ENCODE data around the gene NHLRC1. TPM values are rescaled to one million over a fixed set of nuclear protein-coding genes. Genes with fewer than 3 reads are reported as not detected.

The NHLRC1 gene
- total RNA-seq, 2 donors from 2014 or later: 0.29 to 0.88 TPM

DNA sequence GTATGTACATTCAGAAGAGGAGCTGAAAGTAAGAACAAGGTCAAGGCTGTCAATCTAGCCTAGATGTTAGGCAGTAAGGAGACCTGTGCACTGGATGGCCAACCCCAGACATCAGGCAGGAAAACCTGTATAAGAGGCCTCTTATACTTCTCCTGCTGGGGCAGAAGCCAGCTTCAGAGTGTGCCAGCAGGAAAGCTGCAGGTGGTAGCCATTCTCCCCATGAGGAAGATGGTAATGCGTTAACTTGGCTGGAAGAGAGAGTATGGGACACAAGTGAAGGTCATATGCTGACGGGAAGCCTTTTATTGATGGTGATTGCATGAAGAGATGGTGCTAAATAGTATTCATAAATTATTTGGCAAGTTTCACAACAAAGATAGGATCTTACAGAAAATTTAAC, 20.6 kb downstream of the NHLRC1 start:
- no peak overlapping the region for H3K4me3 Mint-ChIP-seq
- WGBS, 2 experiments (ENCODE audit: insufficient coverage in 1 of 2, insufficient read length in 1 of 2): 92 to 100% methylated on average over 1 to 2 of the region's 2 CpGs

DNA sequence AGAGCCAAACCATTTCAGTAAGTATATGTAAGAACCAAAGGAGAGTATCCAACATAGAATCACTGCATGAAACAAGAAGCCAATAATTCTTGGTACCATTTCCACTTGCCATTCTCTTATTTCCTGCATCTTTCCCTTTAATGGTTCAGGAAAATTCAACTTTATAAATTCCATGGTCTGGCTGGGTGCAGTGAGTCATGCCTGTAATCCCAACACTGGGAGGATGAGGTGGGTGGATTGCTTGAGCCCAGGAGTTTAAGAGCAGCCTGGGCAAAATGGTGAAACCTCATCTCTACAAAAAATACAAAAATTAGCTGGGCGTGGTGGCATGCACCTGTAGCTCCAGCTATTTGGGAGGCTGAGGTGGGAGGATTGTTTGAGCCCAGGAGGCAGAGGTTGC, 21.2 kb downstream of the NHLRC1 start:
- DNase-seq: no peak
- no peaks in the 10 kb centered on the region for H3K9me3 Mint-ChIP-seq
- no peaks in the 10 kb centered on the region for H3K36me3 Mint-ChIP-seq (ENCODE audit: low read depth)
- no peaks in the 10 kb centered on the region for H3K27me3 Mint-ChIP-seq (ENCODE audit: insufficient read depth)
- no peaks in the 10 kb centered on the region for H3K4me1 Mint-ChIP-seq
- no peaks in the 10 kb centered on the region for H3K27me3 ChIP-seq (ENCODE audit: control insufficient read depth, insufficient read depth, low read length, poor library complexity, severe bottlenecking)
- H3K9me3 ChIP-seq (ENCODE audit: control insufficient read depth, low read length): no peaks in the 10 kb centered on the region
- H3K9ac ChIP-seq (ENCODE audit: extremely low read depth, low read length, poor library complexity, severe bottlenecking): no peak overlapping the region
- no peak overlapping the region for H3K27ac Mint-ChIP-seq
- no peaks in the 10 kb centered on the region for H3K4me1 ChIP-seq (ENCODE audit: control insufficient read depth, insufficient read depth, low read length)
- H3K27ac ChIP-seq (ENCODE audit: low read depth, low read length): no peak overlapping the region
- 88 to 90% methylated on average over 1 of the region's 1 CpG for WGBS, 2 experiments (ENCODE audit: insufficient coverage in 1 of 2, insufficient read length in 1 of 2)
- TF ChIP-seq, protein P1, sequence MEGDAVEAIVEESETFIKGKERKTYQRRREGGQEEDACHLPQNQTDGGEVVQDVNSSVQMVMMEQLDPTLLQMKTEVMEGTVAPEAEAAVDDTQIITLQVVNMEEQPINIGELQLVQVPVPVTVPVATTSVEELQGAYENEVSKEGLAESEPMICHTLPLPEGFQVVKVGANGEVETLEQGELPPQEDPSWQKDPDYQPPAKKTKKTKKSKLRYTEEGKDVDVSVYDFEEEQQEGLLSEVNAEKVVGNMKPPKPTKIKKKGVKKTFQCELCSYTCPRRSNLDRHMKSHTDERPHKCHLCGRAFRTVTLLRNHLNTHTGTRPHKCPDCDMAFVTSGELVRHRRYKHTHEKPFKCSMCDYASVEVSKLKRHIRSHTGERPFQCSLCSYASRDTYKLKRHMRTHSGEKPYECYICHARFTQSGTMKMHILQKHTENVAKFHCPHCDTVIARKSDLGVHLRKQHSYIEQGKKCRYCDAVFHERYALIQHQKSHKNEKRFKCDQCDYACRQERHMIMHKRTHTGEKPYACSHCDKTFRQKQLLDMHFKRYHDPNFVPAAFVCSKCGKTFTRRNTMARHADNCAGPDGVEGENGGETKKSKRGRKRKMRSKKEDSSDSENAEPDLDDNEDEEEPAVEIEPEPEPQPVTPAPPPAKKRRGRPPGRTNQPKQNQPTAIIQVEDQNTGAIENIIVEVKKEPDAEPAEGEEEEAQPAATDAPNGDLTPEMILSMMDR (conservative IDR thresholded peaks at IDR 0.05): no peak
- no peaks in the 10 kb centered on the region for H3K36me3 ChIP-seq (ENCODE audit: control insufficient read depth, insufficient read depth, low read length)
- H3K4me3 ChIP-seq (ENCODE audit: low read length): no peak overlapping the region
- no peak overlapping the region for H3K4me3 Mint-ChIP-seq

More for the DNA sequence above, 20.6 kb downstream of the NHLRC1 start:
- H3K36me3 Mint-ChIP-seq (ENCODE audit: low read depth): no peaks in the 10 kb centered on the region
- Histone ChIP-seq H3K9ac (ENCODE audit: extremely low read depth, low read length, poor library complexity, severe bottlenecking) (no peak overlapping the region), H3K27ac (ENCODE audit: low read depth, low read length) (no peak overlapping the region), H3K9me3 (ENCODE audit: control insufficient read depth, low read length) (no peaks in the 10 kb centered on the region), H3K27me3 (ENCODE audit: control insufficient read depth, insufficient read depth, low read length, poor library complexity, severe bottlenecking) (no peaks in the 10 kb centered on the region), H3K36me3 (ENCODE audit: control insufficient read depth, insufficient read depth, low read length) (no peaks in the 10 kb centered on the region), H3K4me3 (ENCODE audit: low read length) (no peak overlapping the region), H3K4me1 (ENCODE audit: control insufficient read depth, insufficient read depth, low read length) (no peaks in the 10 kb centered on the region)
- no peaks in the 10 kb centered on the region for H3K27me3 Mint-ChIP-seq (ENCODE audit: insufficient read depth)
- peaks cover under 1% of the 10 kb centered on the region for H3K9me3 Mint-ChIP-seq
- TF ChIP-seq, protein P1 (conservative IDR thresholded peaks at IDR 0.05): no peak
- no peak for DNase-seq
- no peak overlapping the region for H3K27ac Mint-ChIP-seq
- H3K4me1 Mint-ChIP-seq: no peaks in the 10 kb centered on the region

DNA sequence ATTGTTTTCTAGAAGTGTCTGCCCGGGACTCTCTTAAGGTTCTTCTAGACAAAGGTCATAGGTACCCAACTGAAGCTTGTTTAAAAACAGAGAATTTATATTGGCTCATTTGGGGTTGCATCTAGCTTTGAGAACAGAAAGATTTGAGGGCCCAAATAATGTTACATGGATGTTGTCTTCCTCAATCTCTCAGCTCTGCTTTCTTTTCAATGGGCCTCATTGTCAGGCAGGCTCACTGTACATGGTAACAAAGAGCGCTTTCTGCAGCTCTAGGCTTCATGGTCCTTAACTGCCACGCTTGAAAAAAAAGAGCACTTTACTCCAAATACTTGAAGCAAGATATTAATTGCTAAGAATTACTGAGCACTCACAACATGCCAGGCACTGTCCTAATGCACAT, 22.2 kb downstream of the NHLRC1 start:
- Mint-ChIP-seq H3K4me3 (no peak overlapping the region), H3K27me3 (ENCODE audit: insufficient read depth) (no peaks in the 10 kb centered on the region), H3K4me1 (no peaks in the 10 kb centered on the region), H3K36me3 (ENCODE audit: low read depth) (no peaks in the 10 kb centered on the region), H3K9me3 (no peaks in the 10 kb centered on the region), H3K27ac (no peak overlapping the region)
- WGBS, 2 experiments (ENCODE audit: insufficient coverage in 1 of 2, insufficient read length in 1 of 2): 79 to 82% methylated on average over 3 of the region's 3 CpGs
- Histone ChIP-seq H3K4me1 (ENCODE audit: control insufficient read depth, insufficient read depth, low read length) (no peaks in the 10 kb centered on the region), H3K27me3 (ENCODE audit: control insufficient read depth, insufficient read depth, low read length, poor library complexity, severe bottlenecking) (no peaks in the 10 kb centered on the region), H3K36me3 (ENCODE audit: control insufficient read depth, insufficient read depth, low read length) (no peaks in the 10 kb centered on the region), H3K9me3 (ENCODE audit: control insufficient read depth, low read length) (no peaks in the 10 kb centered on the region), H3K9ac (ENCODE audit: extremely low read depth, low read length, poor library complexity, severe bottlenecking) (no peak overlapping the region), H3K4me3 (ENCODE audit: low read length) (no peak overlapping the region), H3K27ac (ENCODE audit: low read depth, low read length) (no peak overlapping the region)
- TF ChIP-seq, protein P1 (conservative IDR thresholded peaks at IDR 0.05): no peak
- no peak for DNase-seq

Data from endodermal cell (in vitro differentiated cells).